ENCODE data around the gene SNX27.

DNA sequence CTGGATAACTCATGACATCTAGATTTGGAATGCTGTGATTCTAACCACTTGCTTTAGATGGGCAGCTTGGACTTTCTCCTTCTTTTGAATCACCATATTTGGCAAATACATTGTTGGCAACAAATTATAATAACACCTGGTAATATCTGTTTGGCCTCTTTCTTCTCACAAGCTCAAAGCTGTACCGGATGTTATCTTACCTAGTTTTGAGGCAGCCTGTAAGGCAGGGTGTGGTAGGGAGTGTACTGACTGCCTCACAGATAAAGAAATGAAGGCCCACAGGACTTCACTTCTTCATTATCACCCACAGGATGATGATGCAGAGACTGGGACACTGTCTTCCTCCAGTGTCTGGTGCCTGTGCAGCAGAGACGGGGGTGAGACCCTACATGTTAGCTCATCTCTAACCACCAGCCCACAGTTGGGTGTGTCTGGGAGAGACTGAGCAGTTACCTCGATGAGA, 43.2 kb upstream of the SNX27 start:
- TF ChIP-seq, protein P1, sequence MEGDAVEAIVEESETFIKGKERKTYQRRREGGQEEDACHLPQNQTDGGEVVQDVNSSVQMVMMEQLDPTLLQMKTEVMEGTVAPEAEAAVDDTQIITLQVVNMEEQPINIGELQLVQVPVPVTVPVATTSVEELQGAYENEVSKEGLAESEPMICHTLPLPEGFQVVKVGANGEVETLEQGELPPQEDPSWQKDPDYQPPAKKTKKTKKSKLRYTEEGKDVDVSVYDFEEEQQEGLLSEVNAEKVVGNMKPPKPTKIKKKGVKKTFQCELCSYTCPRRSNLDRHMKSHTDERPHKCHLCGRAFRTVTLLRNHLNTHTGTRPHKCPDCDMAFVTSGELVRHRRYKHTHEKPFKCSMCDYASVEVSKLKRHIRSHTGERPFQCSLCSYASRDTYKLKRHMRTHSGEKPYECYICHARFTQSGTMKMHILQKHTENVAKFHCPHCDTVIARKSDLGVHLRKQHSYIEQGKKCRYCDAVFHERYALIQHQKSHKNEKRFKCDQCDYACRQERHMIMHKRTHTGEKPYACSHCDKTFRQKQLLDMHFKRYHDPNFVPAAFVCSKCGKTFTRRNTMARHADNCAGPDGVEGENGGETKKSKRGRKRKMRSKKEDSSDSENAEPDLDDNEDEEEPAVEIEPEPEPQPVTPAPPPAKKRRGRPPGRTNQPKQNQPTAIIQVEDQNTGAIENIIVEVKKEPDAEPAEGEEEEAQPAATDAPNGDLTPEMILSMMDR (IDR thresholded peaks at IDR 0.05): no peak
- no peak for TF ChIP-seq ZFX (IDR thresholded peaks at IDR 0.05; ENCODE audit: borderline replicate concordance)

All from 22Rv1 (cell line).